ENCODE data around the gene HIP1. TPM values are rescaled to one million over a fixed set of nuclear protein-coding genes. Genes with fewer than 3 reads are reported as not detected.

HIP1 gene
- total and polyA plus RNA-seq, 8 donors = 3.6 to 14.8 (median 5.2) TPM

DNA sequence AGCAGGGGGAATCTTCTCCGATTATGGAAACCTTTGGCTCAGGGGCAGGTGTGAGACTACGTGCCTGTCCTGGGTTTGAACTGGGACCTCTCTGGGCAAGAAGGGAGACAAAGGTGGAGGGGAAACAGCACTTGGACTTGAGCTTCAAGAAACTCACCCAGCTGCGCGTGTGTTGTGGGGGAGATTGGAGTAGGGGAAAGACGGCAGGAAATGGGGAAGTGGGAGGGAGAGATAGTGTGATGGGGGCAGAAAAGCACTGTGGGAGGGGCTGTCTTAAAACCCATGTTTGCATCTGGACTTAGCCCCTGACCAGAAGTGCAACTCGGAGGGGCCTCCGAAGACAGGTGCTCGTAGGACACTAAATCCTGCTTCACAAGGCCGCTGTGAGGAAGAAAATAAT lies 107.0 kb downstream of the HIP1 start:
- TF ChIP-seq, protein P1, sequence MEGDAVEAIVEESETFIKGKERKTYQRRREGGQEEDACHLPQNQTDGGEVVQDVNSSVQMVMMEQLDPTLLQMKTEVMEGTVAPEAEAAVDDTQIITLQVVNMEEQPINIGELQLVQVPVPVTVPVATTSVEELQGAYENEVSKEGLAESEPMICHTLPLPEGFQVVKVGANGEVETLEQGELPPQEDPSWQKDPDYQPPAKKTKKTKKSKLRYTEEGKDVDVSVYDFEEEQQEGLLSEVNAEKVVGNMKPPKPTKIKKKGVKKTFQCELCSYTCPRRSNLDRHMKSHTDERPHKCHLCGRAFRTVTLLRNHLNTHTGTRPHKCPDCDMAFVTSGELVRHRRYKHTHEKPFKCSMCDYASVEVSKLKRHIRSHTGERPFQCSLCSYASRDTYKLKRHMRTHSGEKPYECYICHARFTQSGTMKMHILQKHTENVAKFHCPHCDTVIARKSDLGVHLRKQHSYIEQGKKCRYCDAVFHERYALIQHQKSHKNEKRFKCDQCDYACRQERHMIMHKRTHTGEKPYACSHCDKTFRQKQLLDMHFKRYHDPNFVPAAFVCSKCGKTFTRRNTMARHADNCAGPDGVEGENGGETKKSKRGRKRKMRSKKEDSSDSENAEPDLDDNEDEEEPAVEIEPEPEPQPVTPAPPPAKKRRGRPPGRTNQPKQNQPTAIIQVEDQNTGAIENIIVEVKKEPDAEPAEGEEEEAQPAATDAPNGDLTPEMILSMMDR (IDR thresholded peaks at IDR 0.05) = no peak
- Histone ChIP-seq H3K27me3 (no peaks in the 10 kb centered on the region), H3K4me3 (no peak overlapping the region), H3K27ac (no peak overlapping the region), H3K4me1 (no peaks in the 10 kb centered on the region), H3K9me3 (no peaks in the 10 kb centered on the region), H3K36me3 (no peaks in the 10 kb centered on the region)
- intact Hi-C loops (cut with DNase I) = no loop called here
- ATAC-seq (no peak), DNase-seq (no peak), FAIRE-seq (no peak)
- 81 to 84% methylated on average over 9 of the region's 9 CpGs for WGBS, 2 donors

DNA sequence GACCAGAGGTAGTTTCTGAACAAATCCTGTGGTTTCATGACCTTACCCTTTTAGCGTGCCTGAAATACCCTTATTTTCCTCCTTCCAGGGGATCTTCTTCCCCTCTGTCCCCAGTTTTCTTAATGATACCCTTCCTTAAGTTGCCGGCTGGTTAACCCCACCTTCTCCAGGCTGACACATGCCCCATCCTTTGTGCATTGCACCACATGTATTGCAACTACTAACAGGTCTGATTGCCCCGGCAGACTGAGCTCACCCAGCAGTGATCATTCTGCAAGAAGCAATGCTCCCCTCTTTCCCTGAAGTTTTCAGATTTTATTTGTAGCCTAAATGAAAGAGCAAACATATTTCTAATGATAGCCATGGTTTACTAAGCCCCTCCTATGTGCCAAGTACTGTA lies 108.2 kb downstream of the HIP1 start:
- Histone ChIP-seq H3K4me1 (no peaks in the 10 kb centered on the region), H3K27me3 (no peaks in the 10 kb centered on the region), H3K36me3 (no peaks in the 10 kb centered on the region), H3K9me3 (no peaks in the 10 kb centered on the region), H3K4me3 (no peak overlapping the region), H3K27ac (no peak overlapping the region)
- FAIRE-seq (no peak), ATAC-seq (no peak), DNase-seq (no peak)
- WGBS, 2 donors = 82 to 85% methylated on average over 3 of the region's 3 CpGs
- TF ChIP-seq, protein P1 (IDR thresholded peaks at IDR 0.05) = no peak
- intact Hi-C loops (cut with DNase I) = no loop called here

DNA sequence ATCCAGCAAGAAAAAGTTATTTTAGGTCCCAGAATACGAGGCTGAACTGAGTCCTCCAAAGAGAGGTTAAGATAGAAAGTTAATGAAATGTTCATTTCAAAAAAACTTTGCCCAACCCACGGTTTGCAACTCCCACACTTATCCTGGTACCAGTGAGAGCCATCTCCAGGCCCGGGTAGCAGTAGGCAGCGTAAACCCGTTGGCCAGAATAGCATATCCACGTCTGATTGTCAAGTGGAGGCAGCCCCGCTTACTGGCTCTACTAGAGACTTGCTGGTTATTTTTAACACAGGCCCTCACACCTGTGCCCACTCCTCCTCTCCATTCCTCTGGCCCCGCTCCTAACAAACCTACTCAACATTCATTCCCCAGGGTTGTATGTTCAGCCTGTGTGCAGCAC lies 109.7 kb downstream of the HIP1 start:
- no peak overlapping the region for H3K4me3 ChIP-seq
- ATAC-seq (no peak), FAIRE-seq (no peak), DNase-seq (no peak)
- H3K27me3 ChIP-seq = no peaks in the 10 kb centered on the region
- H3K27ac ChIP-seq = no peak overlapping the region
- H3K4me1 ChIP-seq = no peaks in the 10 kb centered on the region
- no peaks in the 10 kb centered on the region for H3K9me3 ChIP-seq
- WGBS, 2 donors = 94 to 97% methylated on average over 8 of the region's 8 CpGs
- no peaks in the 10 kb centered on the region for H3K36me3 ChIP-seq
- TF ChIP-seq, protein P1 (IDR thresholded peaks at IDR 0.05) = no peak
- intact Hi-C loops (cut with DNase I) = no loop called here

DNA sequence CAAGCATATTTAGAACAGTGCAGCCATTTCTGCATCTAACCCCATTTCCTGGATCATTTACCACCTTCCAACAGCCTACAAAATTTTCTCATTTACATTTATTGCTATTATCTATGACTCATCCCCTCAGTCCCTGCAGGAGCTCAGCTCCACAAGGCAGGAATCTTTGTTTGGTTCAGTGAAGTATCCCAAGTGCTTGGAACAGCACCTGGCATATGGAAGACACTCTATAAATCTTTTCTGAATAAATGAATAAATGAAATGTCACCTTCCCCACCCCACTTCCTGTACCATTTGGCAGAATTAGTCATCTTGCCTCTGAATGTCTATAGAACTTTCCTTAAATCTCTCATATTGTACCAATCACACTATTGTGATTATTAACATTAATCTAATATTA lies 110.7 kb downstream of the HIP1 start:
- DNase-seq (no peak), FAIRE-seq (no peak), ATAC-seq (no peak)
- intact Hi-C loops (cut with DNase I) = no loop called here
- Histone ChIP-seq H3K27me3 (no peaks in the 10 kb centered on the region), H3K36me3 (no peaks in the 10 kb centered on the region), H3K9me3 (no peaks in the 10 kb centered on the region), H3K27ac (no peak overlapping the region), H3K4me1 (no peaks in the 10 kb centered on the region), H3K4me3 (no peak overlapping the region)
- TF ChIP-seq, protein P1 (IDR thresholded peaks at IDR 0.05) = no peak

DNA sequence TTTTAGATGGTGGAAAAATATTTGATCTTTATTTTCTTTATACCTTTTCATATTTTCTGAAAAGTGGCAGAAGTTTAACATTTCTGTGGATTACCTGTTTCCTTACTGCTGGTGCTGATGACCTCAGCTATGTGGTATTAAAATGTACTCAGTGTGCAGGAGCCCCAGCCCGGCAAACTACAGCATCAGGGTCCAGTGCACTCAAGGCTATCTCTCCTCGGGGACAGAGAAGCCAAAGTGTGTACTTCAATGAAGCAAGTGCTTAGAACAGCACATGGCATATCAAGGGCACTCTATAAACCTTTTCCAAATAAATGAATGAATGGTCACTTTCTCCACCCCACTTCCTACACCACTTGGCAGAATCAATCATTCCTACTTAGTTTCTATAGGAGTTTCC lies 111.8 kb downstream of the HIP1 start:
- FAIRE-seq = no peak
- H3K36me3 ChIP-seq = no peaks in the 10 kb centered on the region
- H3K9me3 ChIP-seq = no peaks in the 10 kb centered on the region
- H3K27ac ChIP-seq = no peak overlapping the region
- DNase-seq = no peak
- TF ChIP-seq, protein P1 (IDR thresholded peaks at IDR 0.05) = no peak
- H3K27me3 ChIP-seq = no peaks in the 10 kb centered on the region
- intact Hi-C loops (cut with DNase I) = no loop called here
- 90 to 98% methylated on average over 2 of the region's 2 CpGs for WGBS, 2 donors
- ATAC-seq = no peak
- no peaks in the 10 kb centered on the region for H3K4me1 ChIP-seq
- H3K4me3 ChIP-seq = no peak overlapping the region

Data from pancreas (tissue), 10 donors.